Activated CD4-positive, alpha-beta T cell treated with anti-CD3 and anti-CD28 coated beads, Interleukin-2, Interleukin-4, amounts not matched to agents 100 ng/mL and 50 ng/mL, durations not matched to agents 16 hours and 8 hours (primary cell): ENCODE measurements around the gene PDZK1IP1.
"Not testable (repeated sequence)": the region's sequence is repeated elsewhere in the genome, so short reads cannot be mapped to it uniquely, and the experiment has no call there.

Experiments
- DNase-seq: peaks from one replicate; pipeline ENCODE4 v3.0.0-alpha.2; 2020; ENCODE audit warnings: low spot score

Gene PDZK1IP1

DNA sequence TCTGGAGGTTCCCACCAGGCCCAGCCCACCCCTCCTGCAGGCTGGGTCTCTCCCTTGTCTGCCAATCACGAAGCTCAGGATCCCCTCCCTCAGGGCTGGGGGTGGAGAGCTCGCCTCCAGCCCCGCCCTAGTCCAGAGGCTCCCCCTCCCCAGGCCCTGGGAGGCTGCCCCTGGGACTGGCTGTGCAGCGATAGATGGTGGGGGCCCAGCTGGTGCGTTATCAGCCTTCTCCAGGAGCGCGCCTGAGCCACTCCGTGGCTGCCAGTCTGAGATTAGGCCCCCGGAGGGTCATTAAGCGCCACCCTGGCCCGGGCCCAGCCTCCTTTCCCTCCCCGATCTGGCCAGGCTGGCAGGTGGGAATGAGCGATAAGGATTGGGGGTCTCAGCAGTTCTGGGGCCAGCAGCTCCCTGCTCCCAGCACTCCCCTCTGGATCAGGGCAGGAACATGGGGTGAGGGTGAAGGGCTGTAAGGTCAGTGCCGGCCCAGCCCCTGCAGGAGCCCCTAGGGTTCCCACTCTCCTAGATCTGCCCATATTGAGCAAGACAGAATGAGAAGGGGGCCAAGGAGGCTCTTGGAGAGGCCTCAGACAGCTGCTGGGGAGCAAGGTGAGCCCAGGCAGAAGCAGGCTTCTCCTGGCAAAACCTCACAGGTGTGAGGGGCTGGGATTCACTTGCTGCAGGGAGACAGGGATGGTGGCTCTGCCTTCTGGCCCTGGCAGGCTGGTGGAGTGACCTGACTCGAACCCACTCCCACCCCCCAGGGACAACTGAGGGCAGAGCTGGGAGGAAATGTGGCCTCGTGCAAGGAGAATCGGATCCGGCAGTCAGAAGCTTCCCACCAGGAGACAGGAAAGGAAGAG lies 8.5 kb downstream of the PDZK1IP1 start:
- DNase-seq, result no peak

DNA sequence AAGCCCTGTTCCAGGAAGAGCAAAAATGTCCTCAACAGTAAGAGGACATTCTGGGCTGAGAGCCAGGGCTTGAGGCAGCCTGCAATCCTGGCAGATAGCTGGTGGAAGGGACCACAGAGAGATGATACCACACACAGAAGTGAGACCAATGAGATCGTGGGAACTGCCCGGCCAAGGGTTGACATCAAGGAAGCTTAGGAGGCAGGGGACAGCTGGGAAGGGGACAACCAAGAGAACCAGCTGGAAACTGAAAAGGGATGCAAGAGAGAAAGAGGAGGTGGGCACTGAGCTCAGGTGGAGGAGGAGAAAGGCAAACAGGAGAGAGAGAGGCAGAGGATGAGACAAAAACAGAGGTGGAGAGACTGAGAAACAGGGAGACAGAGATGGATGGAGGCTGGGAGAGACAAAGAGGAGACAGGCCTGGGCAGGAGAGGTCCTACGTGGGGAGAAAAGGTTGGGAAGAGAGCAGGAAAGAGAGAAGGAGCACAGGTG lies 9.2 kb downstream of the PDZK1IP1 start:
- no peak for DNase-seq

DNA sequence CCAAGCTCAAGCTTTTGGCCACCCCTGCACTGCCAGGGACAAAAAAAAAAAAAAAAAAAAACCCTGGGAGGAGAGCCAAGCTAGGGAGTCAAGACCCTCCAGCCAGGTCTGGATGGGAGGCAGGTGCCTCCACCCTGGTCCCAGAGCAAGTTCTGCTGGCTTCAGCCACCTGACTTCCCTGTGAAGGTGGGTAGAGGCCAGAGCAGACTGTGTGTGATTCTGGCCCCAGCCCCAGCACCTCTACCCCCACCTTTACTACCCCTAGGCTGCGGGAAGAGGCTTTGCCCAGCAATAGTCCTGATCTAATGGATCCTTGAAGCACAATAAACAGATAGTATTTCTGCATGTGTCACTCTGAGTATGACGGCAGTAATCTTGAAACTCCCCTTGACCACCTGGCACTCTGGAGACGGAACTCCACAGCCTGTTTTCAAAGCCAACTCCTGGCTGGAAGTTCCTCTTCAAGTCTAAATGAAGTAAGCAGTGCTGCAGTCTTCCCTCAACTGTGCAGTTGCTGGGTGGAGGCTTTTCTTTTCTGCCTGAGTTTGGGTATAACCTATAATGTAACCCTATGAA lies 9.8 kb downstream of the PDZK1IP1 start:
- DNase-seq, result no peak

DNA sequence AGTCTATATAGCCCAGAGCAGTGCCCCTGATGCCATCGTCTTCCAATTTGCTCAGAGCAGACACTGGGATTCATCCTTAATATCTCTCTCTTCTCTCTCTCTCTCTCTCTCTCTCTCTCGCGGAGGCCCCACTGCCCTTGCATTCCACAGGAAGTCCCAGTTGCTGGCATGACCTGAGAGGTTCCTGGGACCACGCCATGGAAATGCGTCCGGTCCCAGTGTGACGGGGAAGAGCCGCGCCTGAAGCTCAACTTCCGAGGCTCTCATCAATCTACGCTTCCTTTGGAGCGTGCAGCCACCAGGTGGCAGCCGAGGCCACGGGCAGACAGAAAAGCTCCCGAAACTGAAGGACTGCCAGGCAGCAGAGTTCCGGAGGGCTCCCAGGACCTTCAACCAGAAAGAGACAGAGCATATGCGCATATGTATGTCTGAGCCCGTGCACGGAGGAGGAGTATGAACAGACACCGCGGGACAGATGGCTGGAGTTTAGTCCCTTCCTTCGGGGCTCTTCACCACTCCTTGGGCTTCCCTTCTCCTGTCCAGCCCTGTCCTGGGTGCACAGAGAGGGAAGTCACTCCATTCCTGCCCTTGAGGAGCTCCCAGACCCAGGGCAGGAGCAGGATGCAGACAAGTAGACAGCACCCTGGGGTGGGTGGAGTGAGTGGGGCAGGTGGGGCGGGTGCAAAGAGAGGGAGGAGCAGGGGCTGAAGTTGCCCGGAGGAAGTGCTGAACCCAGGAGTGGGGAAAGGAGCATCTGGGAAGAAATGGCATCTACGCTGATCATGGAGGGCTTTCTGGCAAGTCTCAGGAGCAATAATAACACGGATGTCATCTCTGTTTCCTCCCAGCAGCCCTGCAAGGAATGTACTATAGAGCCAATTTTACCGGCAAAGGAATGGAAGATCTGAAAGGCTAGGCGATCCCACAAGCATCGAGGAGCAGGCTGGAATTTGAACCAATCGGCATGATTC lies 10.5 kb downstream of the PDZK1IP1 start:
- DNase-seq, result peak; percentile 83

DNA sequence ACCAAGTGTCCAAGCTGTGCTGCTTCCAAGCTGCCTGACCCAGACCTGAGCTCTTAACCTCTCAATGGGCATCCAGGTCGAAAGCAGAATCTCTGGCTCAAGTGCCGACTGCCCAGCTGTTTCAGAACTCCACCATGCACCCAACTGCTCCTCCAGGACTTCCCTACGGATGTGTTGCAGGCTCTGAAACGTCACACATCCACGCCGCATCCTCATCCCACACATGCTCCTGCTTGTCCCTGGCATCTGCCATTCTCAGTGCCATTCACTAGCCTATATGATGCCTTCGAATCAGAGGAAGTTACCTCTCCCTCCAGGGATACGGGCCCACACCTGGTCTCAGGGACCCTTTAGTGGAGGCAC lies 11.2 kb downstream of the PDZK1IP1 start:
- DNase-seq, result no peak

DNA sequence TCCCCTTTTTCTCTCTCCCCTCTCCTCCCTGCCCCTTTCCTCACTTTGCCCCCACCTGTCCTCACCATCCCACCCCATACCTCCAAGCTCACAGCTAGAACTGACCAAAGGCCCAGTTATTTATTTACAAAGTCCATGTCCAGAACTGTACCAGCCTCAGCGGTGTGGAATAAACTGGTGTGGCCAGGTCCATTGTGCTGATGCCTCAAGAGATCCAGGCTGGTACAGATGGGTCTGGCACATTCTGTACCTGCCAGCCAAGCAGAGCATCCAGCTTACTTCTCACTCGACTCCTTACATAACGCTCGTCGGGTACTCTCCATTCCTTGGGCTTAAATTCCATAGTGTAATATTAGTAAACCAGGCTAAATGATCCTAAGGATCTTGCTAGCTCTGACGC lies 11.8 kb downstream of the PDZK1IP1 start:
- DNase-seq, result no peak

DNA sequence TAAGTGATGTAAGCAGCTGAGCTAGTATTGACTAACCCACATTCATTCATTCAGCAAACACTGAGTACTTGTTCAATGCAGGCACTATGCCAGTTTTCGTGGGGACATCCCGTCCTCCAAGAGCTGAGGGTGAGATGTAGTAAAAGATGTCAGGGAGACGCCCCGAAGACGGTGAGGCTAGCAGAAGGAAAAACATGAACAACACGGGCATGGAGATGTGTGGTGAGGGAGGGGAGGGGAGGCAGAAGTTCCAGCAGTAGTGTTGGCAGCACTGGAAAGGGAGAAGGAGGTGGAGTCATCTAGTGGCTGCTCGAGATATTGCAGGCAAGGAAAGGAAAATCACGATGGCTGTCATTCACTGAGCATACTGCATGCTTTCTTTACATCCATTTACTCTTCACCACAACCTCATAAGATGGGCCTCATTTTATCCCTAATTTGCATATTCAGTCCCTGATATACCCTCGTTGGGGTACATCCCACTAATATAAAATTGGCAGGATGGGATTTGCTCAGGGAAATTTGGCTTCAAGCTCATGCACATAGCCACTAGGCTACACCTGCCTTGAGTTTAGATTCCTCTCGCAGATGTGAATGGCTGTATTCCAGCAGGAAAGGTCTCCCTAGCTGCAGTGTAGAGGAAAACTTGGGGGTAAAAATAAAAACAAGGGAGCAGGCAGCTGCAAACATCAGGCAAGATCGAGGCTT lies 14.5 kb downstream of the PDZK1IP1 start:
- peak; percentile 58 for DNase-seq

DNA sequence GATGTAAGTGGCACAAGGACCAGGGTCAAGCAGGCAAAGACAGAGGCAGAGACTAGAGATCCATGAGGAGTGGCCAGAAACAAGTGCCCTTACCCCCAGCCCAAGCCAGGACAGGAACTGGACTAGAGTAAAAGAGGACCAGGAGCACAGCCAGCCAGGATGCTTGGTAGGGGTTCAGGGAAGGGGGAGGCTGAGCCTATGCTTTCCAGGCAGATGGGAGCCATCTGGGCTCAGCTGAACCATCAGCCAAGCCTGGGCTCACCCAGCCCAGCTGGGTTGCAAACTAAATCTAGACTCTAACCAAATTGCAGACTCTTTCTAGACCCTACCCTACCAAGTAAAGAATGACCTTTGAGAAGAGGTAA lies 15.2 kb downstream of the PDZK1IP1 start:
- no peak for DNase-seq

DNA sequence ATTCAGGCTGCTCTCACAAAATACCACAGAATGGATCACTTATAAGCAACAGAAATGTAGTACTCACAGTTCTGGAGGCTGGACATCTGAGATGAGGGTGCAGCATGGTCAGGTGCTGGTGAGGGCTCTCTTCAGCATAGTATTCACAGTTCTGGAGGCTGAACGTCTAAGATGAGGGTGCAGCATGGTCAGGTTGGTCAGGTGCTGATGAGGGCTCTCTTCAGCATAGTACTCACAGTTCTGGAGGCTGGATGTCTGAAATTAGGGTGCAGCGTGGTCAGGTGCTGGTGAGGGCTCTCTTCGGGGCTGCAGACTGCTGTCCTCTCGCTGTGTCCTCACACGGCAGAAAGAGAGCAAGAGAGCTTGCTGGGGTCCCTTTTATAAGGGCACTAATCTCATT lies 17.1 kb downstream of the PDZK1IP1 start:
- DNase-seq, result no peak

DNA sequence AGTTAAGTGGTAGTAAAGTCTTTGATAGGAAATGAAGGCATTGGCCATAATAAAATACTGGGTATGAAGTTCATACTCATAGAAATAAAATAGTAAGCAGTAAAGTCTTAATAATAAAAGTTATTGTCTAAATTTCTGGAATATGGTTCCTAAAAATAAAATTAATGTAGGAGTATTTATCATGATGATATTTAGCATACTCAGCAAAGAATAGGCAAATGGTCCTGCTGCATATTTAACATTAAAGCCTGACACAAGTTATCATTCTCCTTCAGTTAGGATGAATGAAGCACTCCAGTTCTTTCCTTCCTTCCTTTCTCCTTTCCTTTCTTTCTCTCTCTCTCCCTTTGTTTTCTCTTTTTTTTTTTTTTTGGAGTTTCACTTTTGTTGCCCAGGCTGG lies 25.3 kb downstream of the PDZK1IP1 start:
- DNase-seq, result no peak

DNA sequence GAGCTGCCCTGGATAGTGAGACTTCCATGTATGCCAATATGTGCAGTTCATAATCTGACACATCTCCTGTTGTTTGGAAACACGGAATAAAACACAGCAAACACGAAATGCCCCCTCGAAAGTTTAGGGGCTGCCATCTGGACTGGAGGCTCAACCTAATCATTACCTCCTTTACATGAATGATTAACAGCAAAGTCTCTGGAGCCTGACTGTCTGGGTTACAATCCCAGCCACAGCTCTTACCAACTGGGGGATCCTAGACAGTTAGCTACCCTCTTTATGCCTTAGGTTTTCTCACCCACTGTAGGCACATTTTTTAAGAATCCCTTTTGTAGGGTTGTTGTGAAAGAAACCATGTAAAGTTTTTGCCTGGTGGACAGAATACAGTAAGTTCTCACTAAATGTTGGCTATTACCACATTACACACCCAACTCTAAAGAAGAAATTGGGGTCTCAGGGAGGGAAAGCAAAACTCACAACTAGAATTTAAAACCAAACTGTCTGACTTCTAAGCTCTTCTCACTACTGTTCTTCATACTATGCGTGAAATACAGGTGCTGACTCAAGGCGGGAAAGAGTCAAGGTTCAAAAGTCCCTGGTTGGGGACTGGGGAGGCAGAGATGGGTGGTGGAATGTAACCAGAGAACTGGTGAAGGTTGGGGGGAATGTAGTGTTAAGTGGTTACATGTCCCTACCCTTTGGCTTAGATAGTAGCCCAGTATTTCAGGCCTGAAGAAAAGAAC lies 28.4 kb downstream of the PDZK1IP1 start:
- no peak for DNase-seq

DNA sequence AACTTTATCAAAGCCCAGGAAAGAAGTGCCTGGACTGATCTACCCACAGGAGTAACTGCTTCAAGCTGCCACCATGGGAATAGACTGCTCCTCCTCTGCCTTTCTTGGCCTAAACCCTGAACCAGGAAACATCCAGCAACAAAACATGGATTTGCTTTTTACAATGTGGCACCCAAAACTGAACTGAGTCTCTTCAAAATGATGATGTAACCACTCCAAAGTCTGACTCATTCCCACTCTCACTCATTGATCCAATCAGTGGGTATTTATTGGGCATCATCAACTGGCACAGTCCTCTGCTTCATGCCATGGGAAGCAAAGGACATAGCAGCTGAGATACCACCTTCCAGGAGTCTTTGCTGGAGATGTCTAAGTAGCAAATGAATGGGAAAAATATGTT lies 29.1 kb downstream of the PDZK1IP1 start:
- no peak for DNase-seq

DNA sequence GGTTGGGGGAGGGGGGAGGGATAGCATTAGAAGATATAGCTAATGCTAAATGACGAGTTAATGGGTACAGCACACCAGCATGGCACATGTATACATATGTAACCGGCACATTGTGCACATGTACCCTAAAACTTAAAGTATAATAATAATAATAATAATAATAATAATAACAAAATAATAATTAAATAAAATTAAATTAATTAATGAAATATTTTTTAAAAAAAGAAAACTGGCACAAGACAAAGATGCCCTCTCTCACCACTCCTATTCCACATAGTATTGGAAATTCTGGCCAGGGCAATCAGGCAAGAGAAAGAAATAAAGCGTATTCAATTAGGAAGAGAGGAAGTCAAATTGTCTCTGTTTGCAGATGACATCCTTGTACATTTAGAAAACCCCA lies 31.9 kb downstream of the PDZK1IP1 start:
- not testable (repeated sequence) for DNase-seq

DNA sequence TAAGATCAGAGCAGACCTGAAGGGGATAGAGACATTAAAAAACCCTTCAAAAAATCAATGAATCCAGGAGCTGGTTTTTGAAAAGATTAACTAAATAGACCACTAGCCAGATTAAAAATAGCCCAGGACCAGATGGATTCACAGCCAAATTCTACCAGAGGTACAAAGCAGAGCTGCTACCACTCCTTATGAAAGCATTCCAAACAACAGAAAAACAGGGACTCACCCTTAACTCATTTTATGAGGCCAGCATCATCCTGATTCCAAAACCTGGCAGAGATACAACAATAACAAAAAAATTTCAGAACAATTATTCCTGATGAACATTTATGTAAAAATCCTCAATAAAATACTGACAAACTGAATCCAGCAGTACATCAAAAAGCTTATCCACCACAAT lies 33.4 kb downstream of the PDZK1IP1 start:
- not testable (repeated sequence) for DNase-seq

DNA sequence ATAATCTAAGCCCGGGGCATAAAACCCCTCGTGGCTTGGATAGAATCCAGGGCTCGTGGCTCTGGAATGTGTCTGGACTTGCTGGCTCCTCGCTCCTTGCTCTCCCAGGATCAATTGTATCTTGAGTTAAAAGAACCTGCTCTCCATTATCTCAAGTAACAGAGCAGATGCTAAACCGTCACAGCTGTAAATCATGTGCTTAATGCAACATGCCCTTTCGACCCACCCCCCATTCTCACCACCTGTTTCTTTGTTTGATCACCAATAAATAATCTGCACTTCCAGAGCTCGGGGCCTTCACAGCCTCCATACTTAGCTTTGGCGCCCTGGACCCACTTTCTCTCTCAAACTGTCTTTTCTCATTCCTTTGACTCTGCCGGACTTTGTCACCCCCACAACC lies 40.7 kb downstream of the PDZK1IP1 start:
- DNase-seq, result not testable (repeated sequence)

DNA sequence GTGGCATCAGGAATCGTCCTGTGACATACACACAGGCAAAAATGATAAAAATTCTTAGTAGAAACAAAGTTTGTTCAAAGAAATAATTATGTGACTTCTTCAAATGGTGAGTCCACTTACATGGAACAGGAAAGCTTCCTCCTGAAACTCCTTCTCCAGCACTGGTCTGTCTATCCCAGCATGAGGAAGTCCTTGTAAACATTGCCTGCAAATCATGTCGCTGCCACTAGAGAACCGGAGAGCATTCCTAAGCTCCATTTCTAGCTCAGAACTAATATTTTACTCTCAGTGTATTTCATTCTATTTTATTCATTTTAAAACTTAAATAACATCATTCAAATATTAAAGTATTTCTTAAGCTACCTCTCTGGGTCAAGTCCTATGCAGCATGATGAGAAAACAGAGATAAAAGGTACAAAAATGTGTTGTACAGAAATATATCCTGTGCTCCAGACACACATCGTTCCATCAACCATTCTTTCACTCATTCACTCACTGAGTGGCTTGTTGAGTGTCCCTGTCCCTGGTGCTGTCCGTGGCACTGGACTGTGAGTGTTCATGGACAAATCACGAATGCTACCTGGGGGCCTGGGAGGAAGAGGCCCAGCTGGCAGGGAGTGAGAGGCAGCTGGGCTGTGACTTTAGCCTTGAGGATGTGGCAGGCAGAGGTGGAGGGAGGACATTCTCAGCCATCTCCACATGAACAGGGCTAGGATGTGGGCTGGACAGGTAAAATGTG lies 42.6 kb downstream of the PDZK1IP1 start:
- no peak for DNase-seq

DNA sequence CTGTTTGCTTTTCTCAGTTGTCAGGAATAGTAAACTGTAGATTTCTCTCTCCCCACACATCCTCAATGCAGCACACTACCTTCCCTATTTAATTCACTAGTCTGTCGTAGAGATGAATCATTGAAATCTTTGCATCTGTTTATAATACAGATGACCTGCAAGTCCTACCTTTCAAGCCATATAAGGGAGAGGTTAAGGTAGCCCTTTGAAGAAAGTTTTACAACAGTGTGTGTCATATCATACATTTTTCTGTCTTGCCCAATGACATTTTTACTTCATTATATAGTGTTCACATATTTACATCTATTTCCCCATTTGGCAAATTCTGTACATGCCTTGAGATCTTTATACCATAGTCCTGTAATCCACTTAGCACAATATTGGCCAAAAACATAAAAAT lies 43.3 kb downstream of the PDZK1IP1 start:
- DNase-seq, result not testable (repeated sequence)

DNA sequence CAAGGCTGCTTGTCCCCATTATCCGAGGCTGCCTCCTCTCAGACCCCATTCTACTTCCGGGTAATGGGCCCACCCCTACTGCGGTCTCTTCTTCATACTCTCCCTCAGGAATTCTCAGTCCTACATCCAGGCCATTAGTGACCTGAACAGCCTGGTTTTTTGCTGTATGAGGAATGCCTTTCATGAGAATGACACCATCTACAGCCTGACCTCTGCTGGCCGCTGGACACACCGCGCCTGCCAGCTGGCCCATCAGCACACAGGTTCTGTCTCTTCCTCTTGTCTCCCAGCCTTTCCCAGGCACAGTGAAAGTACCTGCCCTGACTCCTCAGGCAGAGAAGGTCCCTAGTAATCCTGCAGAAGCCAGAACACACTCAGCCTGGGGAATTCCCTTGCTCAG lies 46.2 kb downstream of the PDZK1IP1 start:
- DNase-seq, result not testable (repeated sequence)

DNA sequence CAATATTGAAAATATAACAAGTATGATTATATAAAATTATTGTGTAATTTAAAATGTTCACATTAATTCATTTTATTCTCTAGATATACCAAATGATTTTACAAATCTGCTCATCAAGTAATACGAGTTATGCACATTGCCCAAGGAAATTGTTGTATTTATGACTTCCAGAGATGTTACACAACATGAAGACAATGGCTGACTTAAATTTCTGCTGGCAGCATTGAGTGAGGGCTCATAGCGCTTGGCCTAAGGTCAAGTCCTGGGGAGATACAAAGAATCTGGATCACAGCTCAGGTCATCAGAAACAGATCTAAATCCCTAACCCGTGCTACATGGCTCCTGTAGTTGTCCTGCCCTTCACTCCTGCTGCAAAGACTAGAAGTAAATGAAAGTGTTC lies 49.5 kb downstream of the PDZK1IP1 start:
- not testable (repeated sequence) for DNase-seq

DNA sequence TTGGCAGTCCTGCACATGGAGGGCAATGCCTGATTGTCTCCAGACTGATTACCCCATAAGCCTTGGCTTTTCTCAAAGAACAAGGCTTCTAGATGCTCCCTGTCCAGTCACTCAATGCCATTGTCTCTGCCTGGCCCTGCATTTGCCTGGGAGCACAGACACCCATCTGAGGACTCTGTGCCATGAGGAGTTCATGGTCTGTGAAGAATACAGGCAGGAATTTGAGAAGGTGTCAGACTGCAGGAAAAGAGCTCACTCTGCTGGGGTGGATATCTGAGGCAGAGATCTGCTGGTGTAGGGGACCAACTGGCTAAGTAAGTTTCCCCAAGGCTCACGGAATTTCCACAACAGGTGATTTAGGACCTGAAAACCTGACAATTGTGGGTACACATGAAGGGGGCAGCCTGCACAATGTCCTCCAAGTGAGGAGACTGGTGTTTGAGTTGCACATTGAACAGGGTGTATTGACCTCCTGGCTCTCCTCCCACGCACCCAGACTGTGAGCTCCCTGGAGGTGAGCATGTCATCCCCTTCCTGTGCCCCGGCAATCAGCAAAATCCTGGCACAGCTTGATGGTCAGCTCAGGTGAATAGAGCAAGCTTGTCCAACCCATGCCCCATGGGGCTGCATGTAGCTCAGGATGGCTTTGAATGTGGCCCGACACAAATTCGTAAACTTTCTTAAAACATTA lies 51.8 kb downstream of the PDZK1IP1 start:
- DNase-seq, result no peak
